ENCODE results near the gene CDCA4. TPM values are rescaled to one million over a fixed set of nuclear protein-coding genes. Genes with fewer than 3 reads are reported as not detected.

The CDCA4 gene
- total RNA-seq, 4 donors from 2014 or later, result 5.0 to 8.0 (median 6.0) TPM

- Histone ChIP-seq H3K27me3 (no peaks in the 10 kb centered on the region), H3K4me3 (peak overlapping the region; percentile 85 to 99 (median 96)), H3K36me3 (no peaks in the 10 kb centered on the region), H3K9me3 (no peaks in the 10 kb centered on the region), H3K4me1 (peaks cover 23 to 41% (median 35%) of the 10 kb centered on the region in 4 donors), H3K27ac (replicated peaks in 1 of 4) (peak overlapping the region; percentile 75 to 85 (median 79))
- intact Hi-C loops (cut with DNase I), result loop anchor here (2.0 kb wide), 1 partner anchor 39 kb away; no protein-coding TSS in a partner anchor
- no peak for DNase-seq (ENCODE audit: extremely low spot score)
- 6% methylated on average over 20 of the region's 20 CpGs for WGBS
- no peak for TF ChIP-seq POLR2A (IDR thresholded peaks at IDR 0.05; ENCODE audit: low read depth)
- TF ChIP-seq POLR2AphosphoS5 (IDR thresholded peaks at IDR 0.05), result no peak
Measured at GRCh38 chr14:105021656-105022275, 883 bp upstream of the CDCA4 start.

DNA sequence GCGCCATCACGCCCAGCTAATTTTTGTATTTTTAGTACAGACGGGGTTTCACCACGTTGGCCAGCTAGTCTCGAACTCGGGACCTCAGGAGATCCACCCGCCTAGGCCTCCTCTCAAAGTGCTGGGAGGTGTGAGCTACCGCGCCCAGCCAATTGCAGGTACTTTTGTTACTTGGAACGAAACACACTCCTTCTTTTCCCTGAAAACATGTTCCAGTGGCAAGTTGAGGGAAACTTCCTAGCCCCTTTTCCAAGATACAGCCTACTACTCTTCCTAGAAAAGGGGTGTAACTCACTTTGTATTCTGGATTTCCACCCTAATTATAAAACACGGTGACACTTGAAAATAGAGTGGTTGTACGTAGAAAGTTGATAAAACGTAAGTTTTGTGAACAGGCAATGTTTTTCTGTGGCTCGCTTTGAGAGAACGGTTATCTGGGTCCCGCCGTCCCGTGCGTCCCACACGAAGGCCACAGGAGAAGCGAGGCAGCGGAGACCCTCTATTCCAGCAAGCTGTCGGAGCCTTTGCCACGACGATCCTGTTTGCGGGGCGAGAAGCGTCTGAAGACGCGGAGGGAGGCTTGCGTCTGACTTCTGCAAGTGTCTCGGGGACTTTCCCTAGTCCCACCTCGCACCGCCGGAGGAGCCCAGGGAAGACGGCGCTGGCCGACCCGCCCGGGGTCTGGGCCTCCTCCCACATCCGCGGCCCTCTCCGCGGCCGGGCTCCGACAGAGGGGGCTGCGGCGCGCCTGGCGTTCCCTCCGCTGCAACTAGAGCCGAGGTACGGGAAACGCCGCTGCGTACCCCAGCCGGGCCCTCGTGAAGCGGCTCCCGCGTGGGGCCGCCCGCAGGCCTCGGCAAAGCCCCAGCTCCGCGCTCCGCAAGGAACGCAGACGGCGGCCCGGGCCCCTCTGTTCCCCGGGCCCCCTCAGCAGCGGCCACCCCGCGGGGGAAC lies 745 bp downstream of the CDCA4 start:
- H3K4me3 ChIP-seq, result peak overlapping the region; percentile 85 to 99 (median 96)
- WGBS, result 20% methylated on average over 22 of the region's 75 CpGs
- H3K36me3 ChIP-seq, result no peaks in the 10 kb centered on the region
- no peaks in the 10 kb centered on the region for H3K9me3 ChIP-seq
- intact Hi-C loops (cut with DNase I), result loop anchor here (2.0 kb wide), 1 partner anchor 37 kb away; no protein-coding TSS in a partner anchor
- no peak for DNase-seq (ENCODE audit: extremely low spot score)
- H3K27me3 ChIP-seq, result no peaks in the 10 kb centered on the region
- H3K27ac ChIP-seq (replicated peaks in 1 of 4), result peak overlapping the region; percentile 78 to 92 (median 82)
- TF ChIP-seq, protein P1, sequence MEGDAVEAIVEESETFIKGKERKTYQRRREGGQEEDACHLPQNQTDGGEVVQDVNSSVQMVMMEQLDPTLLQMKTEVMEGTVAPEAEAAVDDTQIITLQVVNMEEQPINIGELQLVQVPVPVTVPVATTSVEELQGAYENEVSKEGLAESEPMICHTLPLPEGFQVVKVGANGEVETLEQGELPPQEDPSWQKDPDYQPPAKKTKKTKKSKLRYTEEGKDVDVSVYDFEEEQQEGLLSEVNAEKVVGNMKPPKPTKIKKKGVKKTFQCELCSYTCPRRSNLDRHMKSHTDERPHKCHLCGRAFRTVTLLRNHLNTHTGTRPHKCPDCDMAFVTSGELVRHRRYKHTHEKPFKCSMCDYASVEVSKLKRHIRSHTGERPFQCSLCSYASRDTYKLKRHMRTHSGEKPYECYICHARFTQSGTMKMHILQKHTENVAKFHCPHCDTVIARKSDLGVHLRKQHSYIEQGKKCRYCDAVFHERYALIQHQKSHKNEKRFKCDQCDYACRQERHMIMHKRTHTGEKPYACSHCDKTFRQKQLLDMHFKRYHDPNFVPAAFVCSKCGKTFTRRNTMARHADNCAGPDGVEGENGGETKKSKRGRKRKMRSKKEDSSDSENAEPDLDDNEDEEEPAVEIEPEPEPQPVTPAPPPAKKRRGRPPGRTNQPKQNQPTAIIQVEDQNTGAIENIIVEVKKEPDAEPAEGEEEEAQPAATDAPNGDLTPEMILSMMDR (IDR thresholded peaks at IDR 0.05), result no peak
- TF ChIP-seq POLR2A (IDR thresholded peaks at IDR 0.05; ENCODE audit: low read depth) (no peak), POLR2AphosphoS5 (IDR thresholded peaks at IDR 0.05) (no peak), EP300 (IDR thresholded peaks at IDR 0.05) (no peak)
- peaks cover 23 to 41% (median 35%) of the 10 kb centered on the region in 4 donors for H3K4me1 ChIP-seq

DNA sequence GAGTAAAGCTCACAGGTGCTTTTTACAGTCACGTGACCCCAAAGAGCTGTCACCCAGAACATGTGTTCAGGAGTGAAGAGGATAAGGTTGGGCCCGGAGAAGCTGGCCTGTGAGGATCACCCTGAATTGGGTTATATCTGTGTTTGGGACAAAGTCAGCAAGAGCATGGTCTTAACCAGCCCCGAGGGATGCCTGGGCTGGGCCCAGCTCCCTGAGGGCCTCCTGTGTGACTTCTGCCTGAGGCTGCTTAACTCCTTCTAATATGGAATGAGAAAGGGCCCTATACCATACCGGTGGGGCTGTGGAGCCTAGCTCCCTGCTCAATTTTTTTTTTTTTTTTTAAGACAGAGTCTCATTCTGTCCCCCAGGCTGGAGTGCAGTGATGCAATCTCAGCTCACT lies 2.5 kb downstream of the CDCA4 start:
- intact Hi-C loops (cut with DNase I), result no loop called here
- Histone ChIP-seq H3K27ac (replicated peaks in 1 of 4) (no peak overlapping the region), H3K27me3 (no peaks in the 10 kb centered on the region), H3K4me1 (peaks cover 23 to 50% (median 39%) of the 10 kb centered on the region in 4 donors), H3K4me3 (no peak overlapping the region), H3K36me3 (no peaks in the 10 kb centered on the region), H3K9me3 (no peaks in the 10 kb centered on the region)
- DNase-seq (ENCODE audit: extremely low spot score), result no peak
- WGBS, result 79% methylated on average over 4 of the region's 4 CpGs
- TF ChIP-seq, protein P1 (IDR thresholded peaks at IDR 0.05), result no peak
- TF ChIP-seq EP300 (IDR thresholded peaks at IDR 0.05) (no peak), POLR2A (IDR thresholded peaks at IDR 0.05; ENCODE audit: low read depth) (no peak), POLR2AphosphoS5 (IDR thresholded peaks at IDR 0.05) (no peak)

GRCh38 chr14:105015905-105016304 lies 5.0 kb downstream of the CDCA4 start:
- Histone ChIP-seq H3K36me3 (peaks cover 0 to 10% (median 9%) of the 10 kb centered on the region in 4 donors), H3K4me1 (peaks cover 19 to 51% (median 44%) of the 10 kb centered on the region in 4 donors), H3K27me3 (no peaks in the 10 kb centered on the region), H3K9me3 (no peaks in the 10 kb centered on the region), H3K27ac (replicated peaks in 1 of 4) (no peak overlapping the region), H3K4me3 (no peak overlapping the region)
- DNase-seq (ENCODE audit: extremely low spot score), result no peak
- intact Hi-C loops (cut with DNase I), result no loop called here
- TF ChIP-seq, protein P1 (IDR thresholded peaks at IDR 0.05), result no peak
- TF ChIP-seq EP300 (IDR thresholded peaks at IDR 0.05) (no peak), POLR2AphosphoS5 (IDR thresholded peaks at IDR 0.05) (no peak)
- 79% methylated on average over 6 of the region's 6 CpGs for WGBS

DNA sequence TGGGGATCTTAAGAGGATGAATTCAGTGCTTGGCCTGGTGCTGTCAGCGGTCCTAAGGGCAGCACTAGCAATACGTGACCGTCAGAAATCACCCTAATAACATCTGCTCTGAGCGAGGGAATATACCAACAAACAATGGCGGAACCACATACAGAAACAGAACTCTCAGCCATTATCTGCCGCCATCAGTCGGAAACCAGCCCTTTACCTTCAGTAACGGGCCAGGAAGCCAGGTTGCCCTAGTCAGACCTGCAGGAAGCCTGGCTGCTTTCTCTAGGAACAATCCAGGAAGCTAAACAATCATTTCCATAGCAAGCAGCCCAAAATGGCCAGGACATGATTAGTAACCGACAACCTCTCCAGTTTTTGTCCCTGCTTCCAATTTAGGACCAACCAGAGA lies 5.6 kb downstream of the CDCA4 start:
- H3K4me3 ChIP-seq, result no peak overlapping the region
- no peaks in the 10 kb centered on the region for H3K9me3 ChIP-seq
- DNase-seq (ENCODE audit: extremely low spot score), result no peak
- H3K27me3 ChIP-seq, result no peaks in the 10 kb centered on the region
- 86% methylated on average over 9 of the region's 9 CpGs for WGBS
- intact Hi-C loops (cut with DNase I), result no loop called here
- no peak overlapping the region for H3K27ac ChIP-seq (replicated peaks in 1 of 4)
- TF ChIP-seq EP300 (IDR thresholded peaks at IDR 0.05), result no peak
- no peak for TF ChIP-seq POLR2A (IDR thresholded peaks at IDR 0.05; ENCODE audit: low read depth)
- TF ChIP-seq, protein P1 (IDR thresholded peaks at IDR 0.05), result no peak
- TF ChIP-seq POLR2AphosphoS5 (IDR thresholded peaks at IDR 0.05), result no peak
- H3K4me1 ChIP-seq, result peaks cover 18 to 46% (median 40%) of the 10 kb centered on the region in 4 donors
- peaks cover 0 to 17% (median 15%) of the 10 kb centered on the region in 4 donors for H3K36me3 ChIP-seq

All from esophagus muscularis mucosa (tissue), 4 donors.